B cell (primary cell): ENCODE measurements around the gene MYH15. TPM values are rescaled to one million over a fixed set of nuclear protein-coding genes. Genes with fewer than 3 reads are reported as not detected.

Experiments
- ATAC-seq: fragments of 200-7000 bp; cut with Tn5 transposase; one replicate; pipeline ENCODE4 v1.10.0; 2021; ENCODE audit warnings: low read depth, mild to moderate bottlenecking, moderate number of reproducible peaks, moderate library complexity
- CTCF ChIA-PET: fragments of 350-600 bp; sonication (Branson Sonifier 250); formaldehyde crosslinking; loops from one replicate; lab custom pipeline; 2021; ENCODE audit warnings: antibody characterized with exemption, inconsistent platforms; lab: Charles Lee
- POLR2A ChIA-PET: fragments of 350-600 bp; sonication (Branson Sonifier 250); formaldehyde crosslinking; loops from one replicate; lab custom pipeline; 2021; ENCODE audit warnings: antibody characterized with exemption; lab: Charles Lee
- DNase-seq: peaks from one replicate; pipeline ENCODE4 v3.0.0; 2013
- H2AFZ ChIP-seq: 2 replicates; pipeline ENCODE4 v1.6.1; 2012; ENCODE audit warnings: mild to moderate bottlenecking, low read depth, low read length; ENCODE audit not compliant: insufficient read depth, poor library complexity, severe bottlenecking
- H3K27ac ChIP-seq, 2 donors: 1 replicate in 1 of 2; 2 replicates in 1 of 2; pipeline ENCODE4 v1.5.1; 2012 to 2013; ENCODE audit warnings: low read length in 2 of 2, mild to moderate bottlenecking in 2 of 2, moderate library complexity in 1 of 2
- H3K27me3 ChIP-seq, 4 experiments: fragments of 200-600 bp in 1 of 4; sonication (generic) in 1 of 4; replicated peaks in 1 of 4; 1 replicate in 2 of 4; 2 replicates in 2 of 4; pipeline versions ENCODE4 v1.6.1 to v1.7.0; 2013 to 2016; ENCODE audit warnings: low read length in 3 of 4, mild to moderate bottlenecking in 2 of 4, mixed read lengths in 1 of 4, moderate library complexity in 1 of 4; ENCODE audit not compliant: insufficient read depth in 4 of 4, control insufficient read depth in 3 of 4; ENCODE audit errors: control extremely low read depth in 1 of 4
- H3K36me3 ChIP-seq, 2 experiments: replicated peaks in 1 of 2; 1 replicate in 1 of 2; 2 replicates in 1 of 2; pipeline versions ENCODE4 v1.6.1 to v1.7.1; 2013; ENCODE audit warnings: low read length in 1 of 2; ENCODE audit not compliant: insufficient read depth in 2 of 2, control insufficient read depth in 1 of 2; ENCODE audit errors: control extremely low read depth in 1 of 2, extremely low read depth in 1 of 2
- H3K4me1 ChIP-seq, 2 donors: fragments of 200-600 bp in 1 of 2; sonication (generic) in 1 of 2; 1 replicate in 1 of 2; 2 replicates in 1 of 2; pipeline versions ENCODE4 v1.5.1 to v1.6.1; 2013 to 2017; ENCODE audit warnings: low read length in 2 of 2; ENCODE audit not compliant: control insufficient read depth in 2 of 2, insufficient read depth in 2 of 2
- H3K4me2 ChIP-seq: replicated peaks from 2 replicates; pipeline ENCODE3; 2012; ENCODE audit warnings: mild to moderate bottlenecking, low read depth, low read length; ENCODE audit not compliant: poor library complexity, severe bottlenecking
- H3K4me3 ChIP-seq, 5 experiments: fragments of 200-600 bp in 1 of 5; sonication (generic) in 1 of 5; 1 replicate in 3 of 5; 2 replicates in 2 of 5; pipeline versions ENCODE4 v1.5.1 to v1.7.0; 2011 to 2016; ENCODE audit warnings: low read length in 4 of 5, mild to moderate bottlenecking in 4 of 5, low read depth in 2 of 5, control low read depth in 1 of 5, moderate library complexity in 1 of 5; ENCODE audit not compliant: insufficient read depth in 1 of 5; ENCODE audit errors: control extremely low read depth in 1 of 5, extremely low read depth in 1 of 5
- H3K79me2 ChIP-seq: fragments of 200-600 bp; sonication (generic); one replicate; pipeline ENCODE4 v1.6.0; 2016; ENCODE audit warnings: low read length; ENCODE audit not compliant: control insufficient read depth, insufficient read depth
- H3K9ac ChIP-seq: fragments of 200-600 bp; sonication (generic); 2 replicates; pipeline ENCODE4 v1.6.1; 2017; ENCODE audit warnings: mild to moderate bottlenecking, low read length, moderate library complexity
- H3K9me3 ChIP-seq, 3 donors: one replicate each; pipeline versions ENCODE4 v1.6.1 to v1.7.1; 2013; ENCODE audit warnings: low read length in 2 of 3; ENCODE audit not compliant: control insufficient read depth in 2 of 3, insufficient read depth in 1 of 3; ENCODE audit errors: control extremely low read depth in 1 of 3
- H4K20me1 ChIP-seq: 2 replicates; pipeline ENCODE4 v1.6.0; 2012; ENCODE audit warnings: mild to moderate bottlenecking, low read length; ENCODE audit not compliant: insufficient read depth, control insufficient read depth, poor library complexity, severe bottlenecking
- H3K27ac Mint-ChIP-seq: one replicate; pipeline ENCODE4 v1.8.0; 2021; ENCODE audit warnings: mixed read lengths
- H3K27me3 Mint-ChIP-seq: one replicate; pipeline ENCODE4 v1.8.0; 2021; ENCODE audit warnings: mixed read lengths
- H3K4me1 Mint-ChIP-seq: one replicate; pipeline ENCODE4 v1.8.0; 2021; ENCODE audit warnings: mixed read lengths
- H3K4me3 Mint-ChIP-seq: one replicate; pipeline ENCODE4 v1.8.0; 2021; ENCODE audit warnings: mixed read lengths
- H3K9me3 Mint-ChIP-seq: one replicate; pipeline ENCODE4 v1.8.0; 2022; ENCODE audit warnings: mixed read lengths; ENCODE audit not compliant: insufficient read depth
- EZH2 ChIP-seq: IDR thresholded peaks from 2 replicates; pipeline ENCODE4 v1.6.1; 2012; ENCODE audit warnings: borderline replicate concordance, low read depth, mild to moderate bottlenecking, moderate library complexity, low read length; ENCODE audit not compliant: insufficient read depth, poor library complexity, severe bottlenecking
- WGBS: methylation state at CpG from one replicate; pipeline ENCODE4 v1.1.5; 2013; ENCODE audit warnings: missing lambda C conversion rate; ENCODE audit not compliant: insufficient coverage; 5-methylcytosine and 5-hydroxymethylcytosine counted together
- intact Hi-C: fragments of 100-400 bp; cut with micrococcal nuclease; formaldehyde crosslinking; loops from one replicate; pipeline ENCODE4 v1.10.0; 2022
- polyA plus RNA-seq: library from polyadenylated mRNA; depleted of rRNA; stranded (reverse); fragments of >200 nt; gene quantifications from 2 replicates; pipeline ENCODE4 v1.2.3, GENCODE V29; 2012
- total RNA-seq, 2 donors: library from RNA; stranded (reverse); fragments of 120-200 nt in 1 of 2; gene quantifications; 1 replicate in 1 of 2; 2 replicates in 1 of 2; pipeline versions ENCODE4 v1.2.3 to v1.2.4, GENCODE V29; 2013 to 2022
- TF ChIP-seq, protein P1 (sequence below): fragments of 200-600 bp; IDR thresholded peaks from one replicate; pipeline ENCODE4 v1.8.0; 2022; ENCODE audit warnings: antibody characterized with exemption, mild to moderate bottlenecking

Gene MYH15
- total and polyA plus RNA-seq, 2 donors (not counting 1 experiment from before 2014, with no cell fraction given), result 0.06 TPM; not detected in 1

GRCh38 chr3:108555966-108556581 is 45.7 kb upstream of the MYH15 start:
- no peak overlapping the region for H3K27ac Mint-ChIP-seq
- H3K4me1 Mint-ChIP-seq, result peaks cover 7% of the 10 kb centered on the region
- Histone ChIP-seq H3K27ac (no peak overlapping the region), H3K27me3 (no peaks in the 10 kb centered on the region), H3K36me3 (peaks cover 6 to 7% of the 10 kb centered on the region in 2 experiments), H4K20me1 (no peaks in the 10 kb centered on the region), H3K9me3 (no peaks in the 10 kb centered on the region), H3K4me3 (no peak overlapping the region), H3K79me2 (no peaks in the 10 kb centered on the region), H3K4me2 (no peak overlapping the region), H3K4me1 (peaks cover 0 to 8% of the 10 kb centered on the region in 2 donors), H2AFZ (no peak overlapping the region), H3K9ac (no peak overlapping the region)
- ChIA-PET CTCF (interaction anchor here (1.1 to 1.6 kb wide), 4 partner anchors 65 to 1320 kb away, joined by 3 to 6 read pairs (median 4); no protein-coding TSS in a partner anchor), POLR2A (no interaction called here)
- WGBS, result 100% methylated on average over 2 of the region's 2 CpGs
- TF ChIP-seq EZH2, result no peak
- TF ChIP-seq, protein P1, sequence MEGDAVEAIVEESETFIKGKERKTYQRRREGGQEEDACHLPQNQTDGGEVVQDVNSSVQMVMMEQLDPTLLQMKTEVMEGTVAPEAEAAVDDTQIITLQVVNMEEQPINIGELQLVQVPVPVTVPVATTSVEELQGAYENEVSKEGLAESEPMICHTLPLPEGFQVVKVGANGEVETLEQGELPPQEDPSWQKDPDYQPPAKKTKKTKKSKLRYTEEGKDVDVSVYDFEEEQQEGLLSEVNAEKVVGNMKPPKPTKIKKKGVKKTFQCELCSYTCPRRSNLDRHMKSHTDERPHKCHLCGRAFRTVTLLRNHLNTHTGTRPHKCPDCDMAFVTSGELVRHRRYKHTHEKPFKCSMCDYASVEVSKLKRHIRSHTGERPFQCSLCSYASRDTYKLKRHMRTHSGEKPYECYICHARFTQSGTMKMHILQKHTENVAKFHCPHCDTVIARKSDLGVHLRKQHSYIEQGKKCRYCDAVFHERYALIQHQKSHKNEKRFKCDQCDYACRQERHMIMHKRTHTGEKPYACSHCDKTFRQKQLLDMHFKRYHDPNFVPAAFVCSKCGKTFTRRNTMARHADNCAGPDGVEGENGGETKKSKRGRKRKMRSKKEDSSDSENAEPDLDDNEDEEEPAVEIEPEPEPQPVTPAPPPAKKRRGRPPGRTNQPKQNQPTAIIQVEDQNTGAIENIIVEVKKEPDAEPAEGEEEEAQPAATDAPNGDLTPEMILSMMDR, result no peak
- no peak for DNase-seq
- intact Hi-C loops, result loop anchor here (10.0 kb wide), 2 partner anchors 359 to 871 kb away; no protein-coding TSS in a partner anchor
- no peak for ATAC-seq
- no peaks in the 10 kb centered on the region for H3K27me3 Mint-ChIP-seq
- no peak overlapping the region for H3K4me3 Mint-ChIP-seq
- H3K9me3 Mint-ChIP-seq, result no peaks in the 10 kb centered on the region

DNA sequence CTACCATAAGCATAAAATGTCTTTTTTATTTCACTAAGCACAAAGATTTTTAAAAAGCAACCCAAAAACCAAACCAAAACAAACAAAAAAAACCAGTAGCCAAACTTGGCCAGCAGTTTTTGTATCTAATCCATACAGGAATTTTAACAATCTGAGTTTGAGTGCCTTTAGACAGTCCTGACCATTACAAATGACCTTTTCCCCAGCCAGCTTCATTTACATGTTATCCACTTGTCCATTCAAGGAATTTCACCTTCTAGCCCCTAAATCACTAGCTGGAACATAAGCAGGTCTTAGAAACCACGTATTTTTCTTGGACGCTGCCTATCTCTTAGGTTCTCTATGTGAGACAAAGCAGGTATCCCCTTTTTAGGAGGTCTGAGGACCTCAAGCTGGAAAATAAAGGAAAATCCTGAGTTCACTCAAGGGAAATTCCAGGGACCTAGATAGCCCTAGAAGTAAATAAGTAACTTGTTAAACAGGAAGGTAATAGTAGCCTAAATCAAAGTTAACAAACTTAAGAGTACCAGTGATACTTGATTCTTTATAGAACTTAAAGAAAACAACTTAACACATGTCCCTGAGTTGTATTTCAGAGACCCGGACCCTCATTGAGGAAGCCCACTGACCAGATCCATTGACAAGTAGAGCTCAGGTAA is 44.6 kb upstream of the MYH15 start:
- ChIA-PET POLR2A (no interaction called here), CTCF (interaction anchor here (1.1 to 2.1 kb wide), 6 partner anchors 48 to 1319 kb away, joined by 3 to 9 read pairs (median 5); no protein-coding TSS in a partner anchor)
- Histone ChIP-seq H2AFZ (no peak overlapping the region), H3K79me2 (no peaks in the 10 kb centered on the region), H3K27me3 (no peaks in the 10 kb centered on the region), H3K36me3 (peaks cover 6 to 7% of the 10 kb centered on the region in 2 experiments), H3K4me3 (no peak overlapping the region), H3K9me3 (no peaks in the 10 kb centered on the region), H3K4me2 (no peak overlapping the region), H3K4me1 (peaks cover 0 to 8% of the 10 kb centered on the region in 2 donors), H3K9ac (no peak overlapping the region), H4K20me1 (no peaks in the 10 kb centered on the region), H3K27ac (no peak overlapping the region)
- Mint-ChIP-seq H3K27me3 (no peaks in the 10 kb centered on the region), H3K4me3 (no peak overlapping the region), H3K4me1 (peaks cover 7% of the 10 kb centered on the region), H3K9me3 (no peaks in the 10 kb centered on the region), H3K27ac (no peak overlapping the region)
- intact Hi-C loops, result loop anchor here (10.0 kb wide), 2 partner anchors 360 to 870 kb away; no protein-coding TSS in a partner anchor
- no peak for TF ChIP-seq EZH2
- TF ChIP-seq, protein P1, result no peak
- WGBS, result 100% methylated on average over 2 of the region's 3 CpGs
- DNase-seq (no peak), ATAC-seq (no peak)
